Astrocyte (in vitro differentiated cells and primary cell): ENCODE measurements around the gene CAP1.

Source experiments
- CTCF ChIP-seq: IDR thresholded peaks from 2 replicates; pipeline ENCODE4 v1.5.1; 2011; ENCODE audit warnings: low read depth, mild to moderate bottlenecking, inconsistent platforms, low read length, moderate library complexity; ENCODE audit not compliant: insufficient read depth
- EZH2 ChIP-seq: IDR thresholded peaks from 2 replicates; pipeline ENCODE4 v1.6.1; 2012; ENCODE audit warnings: mild to moderate bottlenecking, low read length, inconsistent platforms; ENCODE audit not compliant: insufficient read depth

GRCh38 chr1:40076895-40077312 is 36.4 kb downstream of the CAP1 start:
- TF ChIP-seq CTCF (no peak), EZH2 (no peak)
